ENCODE results near the gene OTUB1. TPM values are rescaled to one million over a fixed set of nuclear protein-coding genes. Genes with fewer than 3 reads are reported as not detected.

OTUB1 gene
- total RNA-seq, 1 experiment from 2014 or later: 96.9 TPM

Other genes starting within 250 kb of the OTUB1 start
- 12.1 and 13.0 TPM in 2 replicates for gene ZFTA, start 217.7 kb upstream of the OTUB1 start, total RNA-seq (2022)
- 47.1 and 53.8 TPM in 2 replicates for gene SPINDOC, start 173.0 kb upstream of the OTUB1 start, total RNA-seq (2022)
- gene MARK2, start 147.3 kb upstream of the OTUB1 start, total RNA-seq (2022): 63.1 and 71.2 TPM in 2 replicates
- gene RCOR2, start 69.3 kb upstream of the OTUB1 start, total RNA-seq (2022): 0.26 and 0.37 TPM in 2 replicates
- gene NAA40, start 47.4 kb upstream of the OTUB1 start, total RNA-seq (2022): 41.3 and 44.9 TPM in 2 replicates
- gene COX8A, start 11.8 kb upstream of the OTUB1 start, total RNA-seq (2022): 313 and 325 TPM in 2 replicates
- gene FLRT1, start 49.5 kb downstream of the OTUB1 start, total RNA-seq (2022): 0.09 and 0.10 TPM in 2 replicates
- 35.7 and 38.0 TPM in 2 replicates for gene MACROD1, start 179.7 kb downstream of the OTUB1 start, total RNA-seq (2022)
- 344 and 391 TPM in 2 replicates for gene STIP1, start 199.7 kb downstream of the OTUB1 start, total RNA-seq (2022)
- gene FERMT3, start 220.3 kb downstream of the OTUB1 start, total RNA-seq (2022): 16.6 and 18.6 TPM in 2 replicates
- 43.1 TPM in 2 replicates for gene TRPT1, start 239.7 kb downstream of the OTUB1 start, total RNA-seq (2022)
- gene NUDT22, start 239.8 kb downstream of the OTUB1 start, total RNA-seq (2022): 58.7 and 63.6 TPM in 2 replicates
- 26.6 and 28.0 TPM in 2 replicates for gene DNAJC4, start 244.1 kb downstream of the OTUB1 start, total RNA-seq (2022)
- 88.8 and 91.5 TPM in 2 replicates for gene VEGFB, start 248.1 kb downstream of the OTUB1 start, total RNA-seq (2022)

All from Calu3 (cell line).